HG03342 (cell line): ENCODE results near the gene GASK1A.

Experiments
- ATAC-seq: cut with Tn5 transposase; IDR thresholded peaks from one replicate; pipeline ENCODE4 v1.9.1; 2021; ENCODE audit warnings: mild to moderate bottlenecking, moderate library complexity; ENCODE audit not compliant: unreplicated experiment

The GASK1A gene

DNA sequence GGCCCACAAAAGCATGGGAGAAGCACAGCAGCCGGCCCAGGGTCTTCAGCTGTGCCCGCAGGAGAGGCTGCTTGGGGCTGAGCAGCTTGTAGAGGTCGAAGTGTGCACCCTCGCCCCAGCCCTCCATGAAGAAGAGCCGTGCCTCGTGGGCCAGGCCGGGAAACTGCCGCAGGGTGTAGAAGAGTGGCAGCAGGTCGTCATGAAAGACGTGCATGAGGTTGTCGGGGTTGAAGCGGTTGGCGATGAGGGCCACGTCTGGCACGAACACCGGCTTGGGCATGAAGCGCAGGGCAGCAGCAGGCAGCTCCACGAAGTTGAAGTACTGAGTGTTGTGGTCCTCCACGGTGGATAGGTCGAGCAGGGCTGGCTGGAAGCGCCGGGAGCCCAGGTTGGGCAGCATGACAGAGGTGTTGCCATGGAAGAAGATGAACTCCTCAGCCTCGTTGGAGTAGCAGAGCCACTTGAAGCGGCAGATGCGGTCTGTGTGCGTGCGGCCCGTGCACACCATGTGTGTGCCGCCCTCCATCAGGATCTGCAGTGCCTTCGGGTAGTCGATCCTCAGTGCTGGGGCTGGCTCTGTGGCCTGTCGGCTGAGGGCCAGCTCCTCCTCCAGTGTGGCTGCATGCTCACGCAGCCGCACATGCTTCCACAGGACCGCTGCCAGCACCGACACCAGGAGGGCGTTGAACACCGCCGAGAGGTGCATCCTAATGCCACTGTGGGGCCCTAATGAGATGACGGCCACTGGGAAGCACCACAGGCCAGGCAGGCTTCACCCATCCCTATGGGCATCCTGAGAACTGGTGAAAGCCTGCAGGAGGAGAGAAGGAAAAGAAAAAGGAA, 101.8 kb downstream of the GASK1A start:
- ATAC-seq: no peak

DNA sequence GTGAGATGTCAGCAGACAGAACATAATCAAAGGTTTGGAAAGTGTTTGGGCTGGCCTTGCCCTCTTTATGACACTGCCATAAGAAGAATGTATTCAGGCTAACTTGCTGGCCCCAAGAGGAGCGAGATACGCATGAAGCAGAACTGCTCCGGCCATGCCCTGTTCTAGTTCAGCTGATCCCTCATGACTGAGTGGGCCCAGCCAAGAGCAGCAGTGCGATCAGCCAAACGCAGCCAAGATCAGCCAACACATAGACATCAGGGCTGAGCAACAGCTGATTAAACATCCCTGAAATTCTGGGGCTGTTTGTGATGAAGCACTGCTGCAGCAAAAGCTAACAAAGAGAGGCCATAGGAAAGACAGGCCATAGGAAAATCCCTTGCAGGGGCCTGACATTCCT, 102.7 kb downstream of the GASK1A start:
- no peak for ATAC-seq

DNA sequence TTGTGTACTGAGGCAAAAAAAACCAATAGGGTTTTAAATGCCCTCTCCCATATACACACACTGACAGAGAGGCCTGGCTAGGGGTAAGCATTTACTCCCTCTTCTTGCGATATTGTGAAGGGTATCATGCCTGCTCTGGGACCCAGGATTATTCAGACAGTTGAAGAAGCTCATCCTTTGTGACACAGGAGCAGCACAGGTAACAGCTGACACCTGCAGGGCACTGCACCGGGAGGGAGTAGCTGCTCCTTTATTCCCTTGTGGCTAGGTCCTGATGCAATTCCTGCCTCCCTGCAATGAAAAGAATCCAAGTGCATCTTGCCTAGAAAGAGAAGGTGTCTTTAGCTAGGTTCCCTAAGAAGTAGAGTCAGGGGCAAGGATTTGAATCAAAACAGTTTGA, 103.3 kb downstream of the GASK1A start:
- ATAC-seq: no peak

DNA sequence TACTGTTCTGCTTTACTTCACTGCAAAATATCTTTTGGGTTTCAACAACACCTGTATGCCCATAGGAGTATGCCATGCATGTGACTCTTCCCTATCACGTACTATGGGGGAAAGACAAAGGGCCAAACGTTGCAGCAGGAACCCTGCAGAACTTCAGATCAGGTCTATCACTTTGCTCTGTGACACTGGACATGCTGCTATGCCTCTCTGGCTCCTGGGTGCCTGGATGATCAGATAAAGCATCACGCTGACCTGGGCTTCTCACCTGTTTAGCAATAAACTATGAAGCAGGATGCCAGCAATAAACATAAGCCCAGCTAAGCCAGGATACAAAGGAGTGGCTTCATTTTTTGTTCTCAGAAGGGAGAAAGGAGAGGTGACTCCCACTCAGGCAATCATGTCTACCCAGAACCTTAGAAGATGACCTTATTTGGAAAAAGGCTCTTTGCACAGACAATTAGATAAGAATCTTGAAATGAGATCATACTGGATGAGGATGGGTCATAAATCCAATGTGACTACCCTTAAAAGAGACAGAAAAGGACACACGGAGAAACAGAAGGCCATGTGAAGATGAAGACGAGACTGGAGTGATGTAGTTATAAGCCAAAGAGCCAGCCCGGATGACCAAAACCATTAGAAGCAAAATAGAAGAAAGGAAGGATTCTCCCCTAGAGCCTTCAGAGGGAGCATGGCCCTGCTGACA, 107.5 kb downstream of the GASK1A start:
- no peak for ATAC-seq

DNA sequence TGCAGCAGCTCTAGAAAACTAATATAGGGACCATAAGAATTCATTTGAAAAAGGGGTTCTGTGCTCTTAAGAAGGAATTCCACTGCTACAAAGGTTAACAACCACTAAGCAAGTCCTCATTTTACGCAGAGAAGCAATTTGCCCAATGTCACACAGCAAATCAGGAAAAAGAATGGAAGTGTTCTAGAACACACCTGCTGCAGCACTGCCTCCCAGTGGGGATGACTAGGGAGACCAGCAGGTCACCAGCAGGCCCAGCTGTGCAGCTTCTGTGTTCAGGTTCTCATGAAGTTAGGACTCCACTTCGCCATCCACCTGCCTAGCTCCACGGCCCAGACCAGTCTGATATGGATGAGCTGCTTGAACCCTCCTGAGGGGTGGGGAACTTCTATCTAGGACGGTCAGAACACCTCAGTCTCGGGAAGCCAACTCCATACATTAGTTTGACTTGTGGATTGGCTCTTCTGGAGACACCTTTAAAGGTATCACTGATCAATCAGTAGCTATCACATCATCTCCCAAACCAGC, 108.2 kb downstream of the GASK1A start:
- no peak for ATAC-seq

DNA sequence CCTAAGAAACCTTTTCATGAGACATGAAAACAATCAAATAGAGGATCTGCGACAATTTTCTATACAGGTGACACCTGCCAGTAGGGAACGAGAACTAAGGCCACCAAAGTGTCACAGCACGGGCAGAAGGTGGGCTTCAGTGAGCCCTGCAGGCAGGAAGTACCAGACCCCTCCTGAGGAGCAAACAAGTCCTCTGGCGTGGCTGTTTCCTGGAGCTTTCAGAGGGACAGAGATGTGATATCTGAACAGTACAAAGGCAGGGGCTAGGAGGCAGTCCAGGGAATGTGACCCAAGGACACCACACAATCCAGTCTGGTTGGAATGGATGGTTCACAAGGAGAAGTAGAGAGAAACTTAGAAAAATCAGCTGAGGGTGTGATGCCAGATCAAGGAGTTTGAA, 110.0 kb downstream of the GASK1A start:
- ATAC-seq: no peak

DNA sequence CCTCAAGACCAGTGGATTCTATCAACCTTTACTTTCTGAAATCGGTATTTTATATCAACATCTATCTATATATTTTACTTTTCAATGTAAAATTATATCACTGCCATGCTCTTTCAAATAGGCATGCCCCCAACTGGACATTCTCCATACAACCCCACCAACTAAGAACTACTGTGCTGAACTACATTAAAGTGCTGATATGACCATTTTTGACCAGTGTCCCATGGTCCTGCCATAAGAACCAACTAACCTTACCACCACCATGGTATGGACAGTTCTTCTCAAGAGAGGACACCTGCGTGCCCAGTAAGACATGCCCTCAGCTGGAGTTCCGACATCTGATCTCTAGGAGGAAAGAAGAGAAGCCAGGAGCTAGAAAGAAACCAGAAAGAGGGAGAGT, 111.1 kb downstream of the GASK1A start:
- no peak for ATAC-seq

DNA sequence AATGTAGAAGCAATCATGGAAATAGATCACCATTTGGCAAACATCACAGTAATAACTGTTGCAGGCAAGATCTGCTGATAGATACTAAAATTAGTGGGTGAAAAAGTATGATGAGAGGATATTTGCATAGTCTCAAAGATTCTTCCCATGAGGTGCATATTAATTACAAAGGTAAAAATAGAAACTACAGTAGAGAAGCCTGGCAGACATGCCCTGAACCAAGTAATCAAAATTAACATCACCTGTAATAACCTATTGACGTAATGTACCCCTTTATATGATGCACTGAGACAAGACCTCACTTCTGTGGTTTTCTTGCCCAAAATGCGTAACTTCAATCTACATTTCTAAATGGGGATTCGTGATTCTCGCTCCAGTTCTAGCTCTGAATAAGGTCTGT, 112.4 kb downstream of the GASK1A start:
- ATAC-seq: no peak

DNA sequence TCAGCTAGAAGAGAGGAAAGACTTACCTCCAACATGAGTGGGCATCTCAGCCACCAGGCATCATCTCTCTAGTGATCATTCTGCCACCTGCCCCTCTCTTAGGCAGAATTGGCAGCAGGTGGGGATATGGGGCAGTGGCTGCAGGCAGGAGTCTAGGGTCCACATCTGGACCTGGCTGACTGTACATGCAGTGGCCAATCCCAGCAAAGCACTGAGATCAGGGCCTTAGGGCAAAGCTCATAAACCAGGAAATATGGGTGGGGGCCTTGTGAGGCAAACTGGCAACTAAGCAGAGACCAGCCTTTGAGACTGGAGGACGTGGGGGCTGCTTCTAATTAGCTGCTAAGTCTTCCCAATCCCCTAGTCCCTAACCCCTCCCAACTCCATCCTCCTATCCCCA, 113.9 kb downstream of the GASK1A start:
- no peak for ATAC-seq

DNA sequence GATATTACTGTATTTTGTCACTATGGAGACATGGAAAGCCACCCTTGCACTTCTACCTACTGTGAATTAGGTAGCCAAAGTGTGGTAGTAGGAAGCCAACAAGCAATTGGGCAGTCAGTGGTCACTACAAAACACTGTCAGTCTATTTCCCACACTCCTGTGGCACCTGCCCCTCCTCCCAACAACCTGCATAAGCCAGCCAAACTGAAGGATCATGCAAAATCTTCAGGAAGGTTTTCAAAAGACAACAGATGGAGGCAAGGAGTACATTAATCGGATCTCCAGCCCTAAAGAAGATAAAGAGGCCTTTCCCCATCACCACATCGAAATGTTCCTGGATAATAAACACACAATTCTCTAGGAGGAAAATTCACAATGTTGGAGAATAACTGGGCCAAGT, 114.9 kb downstream of the GASK1A start:
- ATAC-seq: no peak

DNA sequence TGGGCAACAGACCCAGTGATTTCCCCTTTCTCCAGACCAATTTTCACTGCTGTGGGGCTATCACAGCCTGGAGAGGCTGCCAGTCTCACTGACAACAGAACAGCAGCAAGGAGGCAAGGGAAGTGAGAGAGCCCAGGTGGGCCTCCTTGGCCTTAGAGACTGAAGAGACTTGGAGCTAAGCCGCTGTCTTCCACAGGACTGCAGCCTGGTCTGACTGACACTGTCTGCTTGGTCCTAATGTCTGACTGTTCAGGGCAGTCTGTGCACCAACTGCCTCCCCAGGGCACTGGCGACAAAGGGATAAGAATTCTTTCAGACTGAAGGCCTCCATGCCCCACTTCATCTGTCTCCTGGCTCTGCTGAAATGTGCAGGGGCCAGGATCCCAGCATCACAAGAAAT, 115.3 kb downstream of the GASK1A start:
- ATAC-seq: no peak

DNA sequence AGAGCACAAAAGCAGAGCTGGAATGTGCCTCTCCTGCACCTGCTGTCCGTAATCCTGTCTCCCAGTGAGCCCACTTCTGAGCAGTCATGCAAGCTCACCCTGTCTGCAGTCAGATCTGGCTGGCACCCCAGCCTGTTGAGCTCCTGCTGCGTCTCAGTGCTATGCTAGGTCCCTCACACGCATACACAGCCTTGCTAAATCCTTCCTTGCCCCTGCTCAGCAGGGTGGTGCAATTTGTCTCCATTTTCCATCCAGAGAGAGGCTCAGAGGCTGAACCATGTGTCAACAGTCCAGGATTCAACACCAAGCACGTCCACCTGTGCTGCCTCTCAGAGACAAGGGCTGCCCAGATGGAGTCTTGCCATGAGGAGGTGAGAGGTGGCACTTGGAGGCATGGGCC, 115.7 kb downstream of the GASK1A start:
- ATAC-seq: no peak

DNA sequence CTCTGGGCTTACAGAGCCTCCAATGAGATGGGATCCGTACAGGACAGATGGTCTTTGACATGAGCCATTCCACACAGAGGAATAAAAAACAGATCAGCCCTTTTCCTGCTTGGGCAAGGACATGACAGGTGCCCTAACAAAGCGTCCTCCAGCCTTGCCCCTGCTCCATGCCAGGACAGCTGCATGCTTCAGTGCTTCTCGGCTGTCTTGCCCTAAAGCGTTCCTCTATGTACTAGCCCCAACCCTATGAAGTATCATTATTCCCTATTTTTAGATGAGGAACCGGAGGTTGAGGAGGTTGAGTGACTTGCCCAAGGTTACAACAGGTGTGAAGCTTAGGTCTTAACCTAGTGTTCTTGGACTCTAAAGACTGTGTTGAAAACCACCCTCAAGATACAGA, 116.3 kb downstream of the GASK1A start:
- ATAC-seq: no peak

DNA sequence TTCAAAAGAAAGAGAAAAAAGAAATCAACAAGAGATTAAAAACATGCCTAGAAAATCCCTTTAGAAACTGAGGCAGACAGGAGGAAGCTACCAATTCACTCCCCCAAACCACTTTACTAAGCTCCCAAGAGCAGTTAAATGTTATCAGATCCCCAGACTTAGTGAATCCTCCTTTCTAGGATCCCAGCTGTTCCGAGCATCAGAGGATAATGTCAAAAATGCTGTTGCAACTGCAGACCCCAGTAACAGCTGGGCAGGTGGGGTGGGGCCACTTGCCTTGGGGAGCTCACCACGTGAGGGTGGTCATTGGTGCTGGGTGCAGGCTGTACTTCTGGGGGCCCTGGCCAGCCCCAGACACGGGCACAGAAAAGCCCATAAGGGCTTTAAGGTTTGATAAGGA, 117.7 kb downstream of the GASK1A start:
- ATAC-seq: no peak

DNA sequence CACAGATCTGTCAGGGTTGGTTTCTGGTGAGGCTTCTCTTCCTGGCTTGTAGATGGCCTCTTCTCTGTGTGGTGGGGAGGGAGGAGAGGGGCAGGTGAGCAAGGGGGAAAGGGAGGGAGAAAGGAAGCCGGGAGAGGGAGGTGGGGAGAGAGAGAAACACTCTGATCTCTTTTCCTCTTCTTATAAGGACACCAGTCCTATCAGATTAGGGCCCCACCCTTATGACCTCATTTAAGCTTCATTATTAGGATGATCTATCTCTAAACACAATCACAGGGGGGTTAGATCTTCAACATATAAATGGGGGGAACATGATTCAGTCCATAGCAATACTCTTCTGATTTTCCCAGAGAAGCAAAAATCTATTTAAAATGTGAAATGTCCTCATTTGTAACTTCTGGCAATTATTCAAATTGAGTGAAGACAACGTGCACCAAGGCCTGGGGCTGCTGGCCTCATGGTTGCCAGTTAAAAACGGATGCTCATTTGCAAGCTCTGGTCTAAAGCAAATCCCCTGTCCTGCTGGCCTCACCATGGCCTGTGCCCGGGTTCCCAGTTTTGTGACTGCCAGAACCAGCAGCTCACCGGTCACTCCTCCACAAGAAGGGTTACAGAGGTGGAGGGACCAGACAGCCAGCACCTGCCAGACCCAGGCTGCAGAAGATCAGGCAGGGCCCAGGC, 118.4 kb downstream of the GASK1A start:
- no peak for ATAC-seq

DNA sequence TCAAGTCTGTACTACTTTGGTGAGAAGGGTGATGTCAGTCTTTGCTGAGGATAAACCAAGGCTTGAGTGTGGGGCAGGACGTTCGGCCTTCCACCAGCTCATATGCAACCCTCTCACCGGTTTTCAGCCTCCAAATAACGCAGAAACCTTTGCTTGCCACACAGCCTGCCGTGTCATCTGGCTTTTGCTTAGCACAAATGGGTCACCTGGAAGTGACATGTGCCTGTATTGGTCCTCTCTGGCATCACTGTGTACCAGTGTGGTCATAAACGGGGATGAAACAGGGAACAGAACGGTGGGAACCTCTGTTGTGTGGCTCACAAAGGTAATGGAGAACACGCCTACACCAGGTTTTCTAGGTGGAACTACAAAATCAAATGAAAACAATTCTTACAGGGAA, 119.7 kb downstream of the GASK1A start:
- no peak for ATAC-seq

DNA sequence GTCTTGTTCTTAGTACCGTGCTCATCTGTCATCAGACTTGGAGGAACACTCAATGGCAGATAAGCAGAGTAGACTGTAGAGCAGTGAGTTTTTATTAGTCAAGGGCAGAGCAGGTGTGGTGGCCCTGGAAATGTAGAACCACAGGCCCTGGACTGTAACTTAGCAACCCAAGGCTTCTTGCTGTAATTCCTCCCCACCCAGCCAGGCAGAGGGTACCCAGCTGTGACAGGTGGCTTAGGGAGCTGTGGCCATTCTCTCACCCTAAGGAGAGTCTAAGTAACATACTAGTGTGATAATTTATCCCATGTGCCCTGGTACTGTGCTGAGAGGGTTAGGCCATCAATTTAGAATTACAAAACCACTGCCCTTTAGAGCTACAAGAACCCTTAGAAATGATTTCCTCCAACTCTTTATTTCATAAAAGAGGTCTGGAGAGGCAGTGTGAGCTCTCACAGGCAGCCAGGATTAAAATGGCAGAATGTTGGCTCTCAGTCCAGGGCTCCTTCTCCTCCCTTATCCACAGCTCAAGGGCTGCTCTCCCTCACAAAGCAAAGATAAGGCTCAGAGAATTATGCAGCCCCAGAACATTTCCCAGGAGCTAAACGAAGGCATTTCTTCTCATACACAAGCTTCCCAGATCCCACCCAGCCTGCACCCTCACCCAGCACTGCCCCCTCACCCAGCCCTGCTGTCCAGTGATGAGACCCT, 123.8 kb downstream of the GASK1A start:
- ATAC-seq: no peak

DNA sequence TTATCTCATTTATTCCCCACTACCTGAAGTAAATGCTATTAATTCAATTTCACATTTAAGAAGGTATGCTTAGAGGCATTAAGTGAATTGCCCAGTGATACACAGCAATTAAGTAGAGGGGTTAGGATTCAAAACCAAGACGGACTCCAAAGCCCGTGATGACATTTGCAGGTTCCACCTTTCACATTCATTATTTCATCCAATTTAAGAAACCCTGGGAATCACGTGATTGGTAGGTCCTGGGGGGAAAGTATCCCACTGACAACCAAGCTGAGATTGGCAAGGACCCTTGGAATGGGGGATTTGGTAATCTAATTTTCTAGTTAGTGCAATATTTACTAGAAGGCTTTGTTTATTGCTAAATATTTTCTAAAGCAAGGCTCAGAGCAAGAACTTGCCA, 124.9 kb downstream of the GASK1A start:
- ATAC-seq: no peak

DNA sequence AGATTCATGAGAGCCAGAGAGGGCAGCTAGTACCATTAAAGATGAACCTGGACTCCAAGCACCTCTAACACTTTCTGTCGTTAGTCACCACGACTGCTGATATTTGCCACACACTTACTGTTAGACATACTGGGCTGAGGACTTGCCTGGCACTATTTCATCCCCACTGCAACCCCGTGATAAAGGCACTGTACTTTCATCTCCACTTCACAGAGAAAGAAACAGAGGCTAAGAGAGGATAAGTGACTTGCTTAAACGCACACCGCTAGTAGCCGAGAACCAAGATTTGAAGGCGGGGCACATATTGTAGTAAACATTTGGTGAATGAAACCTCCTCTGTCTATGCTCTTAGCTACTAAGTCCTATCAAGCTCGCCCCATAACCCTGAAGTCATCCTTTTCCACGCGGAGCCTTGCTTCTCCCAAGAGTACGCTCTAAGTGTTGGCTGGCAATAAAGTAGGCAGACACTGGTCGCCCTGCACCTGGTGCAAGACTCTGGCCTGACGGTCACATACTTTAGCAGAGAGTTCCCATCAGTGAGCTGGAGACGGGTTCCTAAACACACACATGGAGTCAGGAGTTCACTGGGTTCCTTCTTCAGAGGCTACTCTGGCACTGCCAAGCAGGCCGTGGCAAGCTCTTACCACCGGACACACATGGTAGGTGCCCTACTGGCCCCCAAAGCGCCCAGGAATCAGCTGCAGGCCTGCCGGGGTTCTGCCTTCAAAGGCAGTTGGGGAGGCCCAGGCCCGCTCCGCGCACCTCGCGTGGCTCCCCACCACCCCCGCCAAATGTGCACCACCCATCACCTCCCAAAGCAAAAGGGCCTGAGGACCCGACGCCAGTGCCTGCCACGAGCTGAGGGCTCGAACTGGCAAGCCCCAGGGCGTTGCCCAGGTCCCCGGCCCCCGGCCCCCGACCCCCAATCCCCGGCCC, 125.8 kb downstream of the GASK1A start:
- no peak for ATAC-seq
